Neural cell (in vitro differentiated cells): ENCODE data around the gene CDC40.

ENCODE experiments used
- EZH2 ChIP-seq: fragments of 200-600, 300-800 bp; shearing (Covaris generic), sonication (generic); IDR thresholded peaks from 2 replicates; pipeline ENCODE4 v1.6.1; 2014; ENCODE audit warnings: antibody characterized with exemption, low read length, borderline replicate concordance, mild to moderate bottlenecking; ENCODE audit not compliant: insufficient read depth, poor library complexity, severe bottlenecking
- POLR2AphosphoS5 ChIP-seq: IDR thresholded peaks from 2 replicates; pipeline ENCODE4 v1.6.1; 2012
- TF ChIP-seq, protein P1 (sequence below): fragments of 450-650 bp; IDR thresholded peaks from 2 replicates; pipeline ENCODE4 v1.5.1; 2014; ENCODE audit warnings: antibody characterized with exemption, mild to moderate bottlenecking, moderate library complexity; ENCODE audit not compliant: poor library complexity, severe bottlenecking
- TF ChIP-seq, protein P2 (sequence below): IDR thresholded peaks from 2 replicates; pipeline ENCODE4 v1.6.1; 2012; ENCODE audit warnings: borderline replicate concordance

DNA sequence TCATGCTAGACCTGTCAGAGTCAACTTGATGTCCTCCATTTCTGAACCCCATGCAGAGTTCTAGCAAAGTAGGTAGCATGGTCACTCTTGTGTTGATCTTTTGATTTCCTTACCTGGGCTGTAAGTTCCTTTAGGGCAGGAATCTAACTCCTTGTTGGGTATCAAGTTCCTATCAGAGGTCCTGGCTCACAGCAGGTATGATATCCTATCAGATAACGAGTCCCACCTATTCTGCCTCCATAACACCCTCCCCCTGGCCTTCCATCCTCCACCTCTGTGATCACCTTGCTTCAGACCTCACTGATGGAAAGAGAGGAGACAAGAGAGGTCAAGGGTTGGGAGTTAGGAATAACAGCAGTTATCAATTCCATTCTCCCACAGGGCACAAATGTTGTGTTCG is 76.1 kb downstream of the CDC40 start:
- TF ChIP-seq, protein P1, sequence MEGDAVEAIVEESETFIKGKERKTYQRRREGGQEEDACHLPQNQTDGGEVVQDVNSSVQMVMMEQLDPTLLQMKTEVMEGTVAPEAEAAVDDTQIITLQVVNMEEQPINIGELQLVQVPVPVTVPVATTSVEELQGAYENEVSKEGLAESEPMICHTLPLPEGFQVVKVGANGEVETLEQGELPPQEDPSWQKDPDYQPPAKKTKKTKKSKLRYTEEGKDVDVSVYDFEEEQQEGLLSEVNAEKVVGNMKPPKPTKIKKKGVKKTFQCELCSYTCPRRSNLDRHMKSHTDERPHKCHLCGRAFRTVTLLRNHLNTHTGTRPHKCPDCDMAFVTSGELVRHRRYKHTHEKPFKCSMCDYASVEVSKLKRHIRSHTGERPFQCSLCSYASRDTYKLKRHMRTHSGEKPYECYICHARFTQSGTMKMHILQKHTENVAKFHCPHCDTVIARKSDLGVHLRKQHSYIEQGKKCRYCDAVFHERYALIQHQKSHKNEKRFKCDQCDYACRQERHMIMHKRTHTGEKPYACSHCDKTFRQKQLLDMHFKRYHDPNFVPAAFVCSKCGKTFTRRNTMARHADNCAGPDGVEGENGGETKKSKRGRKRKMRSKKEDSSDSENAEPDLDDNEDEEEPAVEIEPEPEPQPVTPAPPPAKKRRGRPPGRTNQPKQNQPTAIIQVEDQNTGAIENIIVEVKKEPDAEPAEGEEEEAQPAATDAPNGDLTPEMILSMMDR = no peak
- TF ChIP-seq EZH2 (no peak), POLR2AphosphoS5 (no peak)
- TF ChIP-seq, protein P2, sequence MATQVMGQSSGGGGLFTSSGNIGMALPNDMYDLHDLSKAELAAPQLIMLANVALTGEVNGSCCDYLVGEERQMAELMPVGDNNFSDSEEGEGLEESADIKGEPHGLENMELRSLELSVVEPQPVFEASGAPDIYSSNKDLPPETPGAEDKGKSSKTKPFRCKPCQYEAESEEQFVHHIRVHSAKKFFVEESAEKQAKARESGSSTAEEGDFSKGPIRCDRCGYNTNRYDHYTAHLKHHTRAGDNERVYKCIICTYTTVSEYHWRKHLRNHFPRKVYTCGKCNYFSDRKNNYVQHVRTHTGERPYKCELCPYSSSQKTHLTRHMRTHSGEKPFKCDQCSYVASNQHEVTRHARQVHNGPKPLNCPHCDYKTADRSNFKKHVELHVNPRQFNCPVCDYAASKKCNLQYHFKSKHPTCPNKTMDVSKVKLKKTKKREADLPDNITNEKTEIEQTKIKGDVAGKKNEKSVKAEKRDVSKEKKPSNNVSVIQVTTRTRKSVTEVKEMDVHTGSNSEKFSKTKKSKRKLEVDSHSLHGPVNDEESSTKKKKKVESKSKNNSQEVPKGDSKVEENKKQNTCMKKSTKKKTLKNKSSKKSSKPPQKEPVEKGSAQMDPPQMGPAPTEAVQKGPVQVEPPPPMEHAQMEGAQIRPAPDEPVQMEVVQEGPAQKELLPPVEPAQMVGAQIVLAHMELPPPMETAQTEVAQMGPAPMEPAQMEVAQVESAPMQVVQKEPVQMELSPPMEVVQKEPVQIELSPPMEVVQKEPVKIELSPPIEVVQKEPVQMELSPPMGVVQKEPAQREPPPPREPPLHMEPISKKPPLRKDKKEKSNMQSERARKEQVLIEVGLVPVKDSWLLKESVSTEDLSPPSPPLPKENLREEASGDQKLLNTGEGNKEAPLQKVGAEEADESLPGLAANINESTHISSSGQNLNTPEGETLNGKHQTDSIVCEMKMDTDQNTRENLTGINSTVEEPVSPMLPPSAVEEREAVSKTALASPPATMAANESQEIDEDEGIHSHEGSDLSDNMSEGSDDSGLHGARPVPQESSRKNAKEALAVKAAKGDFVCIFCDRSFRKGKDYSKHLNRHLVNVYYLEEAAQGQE = no peak
